ENCODE measurements around the gene GLIS2.

GLIS2 gene

DNA sequence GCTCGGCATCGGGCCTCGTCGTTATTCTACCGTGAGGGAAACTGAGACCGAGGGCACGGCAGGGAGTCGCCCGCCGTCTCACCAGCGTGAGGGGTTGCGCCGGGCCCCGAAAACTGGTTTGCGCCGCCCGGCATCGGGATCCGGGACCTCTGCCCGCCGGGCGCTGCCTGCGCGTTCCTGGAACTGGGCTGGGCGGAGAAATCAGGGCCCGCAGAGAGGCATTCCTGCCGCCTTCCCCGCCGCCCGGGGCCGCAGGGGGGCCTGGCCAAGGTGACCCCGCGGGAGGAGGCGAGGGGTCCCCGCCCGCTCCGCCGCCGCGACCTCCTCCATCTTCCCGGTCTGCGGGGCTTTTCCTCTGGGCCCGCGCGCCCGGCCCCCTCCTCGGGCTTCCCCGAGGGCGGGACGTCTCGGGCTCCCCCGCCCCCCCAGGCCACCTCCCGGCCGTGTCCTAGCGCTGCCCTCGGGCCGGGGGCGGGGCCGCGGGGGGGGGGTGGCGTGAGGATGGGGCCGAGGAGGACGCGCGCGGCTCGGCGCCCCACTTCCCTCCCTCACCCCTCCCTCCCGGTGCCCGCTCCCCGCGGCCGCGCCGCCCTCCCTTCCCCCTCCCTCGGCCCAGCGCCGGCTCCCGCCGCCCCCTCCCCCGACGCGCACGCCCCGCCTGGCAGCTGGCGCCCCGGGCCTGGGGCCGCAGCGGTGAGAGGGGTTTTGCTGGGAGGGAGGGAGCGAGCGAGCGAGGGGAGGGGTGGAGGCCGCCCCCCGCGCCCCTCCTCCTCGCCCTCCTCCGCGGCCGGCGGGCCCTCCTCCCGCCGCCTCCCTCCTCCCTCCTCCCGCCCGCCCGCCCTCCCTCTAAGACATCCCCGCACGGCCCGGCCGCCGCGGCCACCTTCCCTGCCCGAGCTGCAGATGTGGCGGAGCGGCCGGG, at the start of gene GLIS2:
Gene GLIS2, plus strand, starts transcription at position 882 of the 922 bp plus-strand sequence. CDS start 16,214 bp downstream, outside the sequence.
- in situ Hi-C loops (cut with MboI; ENCODE audit: low sequenced_read_pairs) = no loop called here

DNA sequence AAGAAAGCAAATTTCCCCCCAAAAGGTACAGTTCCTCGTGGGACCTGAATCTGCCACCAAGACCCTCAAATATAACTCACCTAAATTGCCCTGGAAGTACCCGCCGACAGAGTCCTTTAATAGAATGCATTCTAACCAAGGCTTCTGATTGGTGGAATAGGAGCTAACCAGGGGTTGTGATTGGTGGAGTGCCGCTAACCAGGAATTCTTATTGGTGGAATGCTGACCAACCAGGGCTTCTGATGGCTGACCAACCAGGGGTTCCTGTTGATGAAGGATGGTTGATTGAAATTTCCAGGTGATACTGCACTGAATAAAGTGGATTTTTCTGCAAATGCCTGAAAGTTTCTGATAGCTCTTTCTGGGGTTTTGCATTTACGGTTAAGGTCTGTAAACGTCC, 49.5 kb upstream of the GLIS2 start:
- in situ Hi-C loops (cut with MboI; ENCODE audit: low sequenced_read_pairs) = no loop called here

DNA sequence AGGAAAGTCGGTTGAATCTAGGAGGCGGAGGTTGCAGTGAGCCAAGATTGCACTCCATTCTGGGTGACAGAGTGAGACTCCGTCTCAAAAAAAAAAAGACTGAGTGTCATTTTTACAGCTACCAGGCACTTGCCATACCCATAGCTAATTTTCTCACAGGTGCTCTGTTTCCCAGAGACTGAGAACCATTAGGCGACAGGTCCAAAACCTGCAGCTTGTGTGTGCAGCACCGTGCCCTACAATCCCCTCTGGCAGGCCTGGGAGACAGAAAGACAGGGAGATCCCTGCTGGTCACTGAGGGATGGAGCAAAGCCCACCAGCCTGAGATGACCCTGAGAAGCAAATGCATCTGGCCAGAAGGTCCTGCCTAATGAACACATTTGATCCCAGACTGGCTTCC, 45.8 kb upstream of the GLIS2 start:
- in situ Hi-C loops (cut with MboI; ENCODE audit: low sequenced_read_pairs) = no loop called here

DNA sequence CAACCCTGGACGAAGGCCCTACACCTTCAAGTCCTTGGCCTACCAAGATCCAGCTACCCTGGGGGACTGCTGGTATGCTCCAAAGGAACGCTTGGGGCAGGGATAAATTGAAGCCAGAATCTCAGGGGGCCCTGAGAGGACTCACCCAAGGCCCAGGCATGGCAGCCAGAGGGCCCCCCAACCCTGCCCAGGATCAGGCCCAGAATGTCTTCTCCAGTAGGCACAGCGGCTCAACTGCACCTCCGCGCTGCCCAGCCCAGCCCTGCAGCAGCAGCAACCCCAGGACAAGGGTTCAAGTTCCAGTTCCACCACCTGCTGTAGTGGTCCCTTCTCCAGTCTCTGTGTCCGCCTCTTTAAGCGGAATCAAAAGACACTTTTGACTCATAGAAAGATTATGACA, 45.3 kb upstream of the GLIS2 start:
- in situ Hi-C loops (cut with MboI; ENCODE audit: low sequenced_read_pairs) = no loop called here

DNA sequence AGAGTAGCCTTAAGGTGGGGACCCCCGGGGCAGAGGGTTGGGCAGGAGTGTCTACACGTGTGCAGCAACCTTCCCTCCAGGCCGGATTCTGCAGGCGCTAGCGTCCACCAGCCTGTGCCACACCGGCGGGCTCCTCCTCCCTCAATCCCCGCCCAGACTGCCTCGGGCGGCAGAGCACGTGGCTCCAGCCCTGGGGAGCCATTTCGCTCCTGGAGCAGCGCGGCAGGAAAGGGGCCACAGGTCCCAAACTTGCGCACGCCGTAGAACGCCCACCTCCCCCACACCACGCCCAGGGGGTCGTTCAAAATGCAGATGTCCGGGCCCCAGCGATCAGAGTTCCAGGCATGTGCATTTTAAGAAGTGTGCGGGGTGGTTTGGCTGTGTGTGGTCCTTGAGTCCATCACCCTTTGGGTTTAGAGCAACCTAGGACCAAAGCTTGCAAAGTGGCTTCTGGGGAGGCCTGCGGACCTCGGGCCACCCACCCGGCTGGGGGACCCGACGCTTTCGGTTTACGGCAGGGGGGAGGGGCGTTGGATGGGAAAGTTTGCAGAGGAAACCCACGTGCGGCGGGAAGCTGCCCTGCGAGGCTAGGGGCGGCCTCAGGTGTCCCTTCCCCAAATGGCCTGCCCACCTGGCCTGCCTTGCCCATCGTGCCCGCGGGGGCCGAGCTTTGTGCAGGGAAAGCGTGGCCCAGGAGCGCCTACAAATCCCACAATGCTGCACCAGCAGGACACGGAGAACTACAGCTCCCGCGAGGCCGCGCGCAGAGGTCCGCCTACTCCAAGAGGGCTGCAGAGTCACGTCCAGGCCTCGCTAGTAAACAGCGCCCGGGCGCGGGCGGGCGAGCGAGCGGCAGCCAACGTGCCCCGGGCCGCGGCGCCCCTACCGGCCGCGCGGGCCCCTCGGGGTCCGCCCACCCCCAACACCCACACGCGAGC, 44.4 kb upstream of the GLIS2 start:
- in situ Hi-C loops (cut with MboI; ENCODE audit: low sequenced_read_pairs) = no loop called here

DNA sequence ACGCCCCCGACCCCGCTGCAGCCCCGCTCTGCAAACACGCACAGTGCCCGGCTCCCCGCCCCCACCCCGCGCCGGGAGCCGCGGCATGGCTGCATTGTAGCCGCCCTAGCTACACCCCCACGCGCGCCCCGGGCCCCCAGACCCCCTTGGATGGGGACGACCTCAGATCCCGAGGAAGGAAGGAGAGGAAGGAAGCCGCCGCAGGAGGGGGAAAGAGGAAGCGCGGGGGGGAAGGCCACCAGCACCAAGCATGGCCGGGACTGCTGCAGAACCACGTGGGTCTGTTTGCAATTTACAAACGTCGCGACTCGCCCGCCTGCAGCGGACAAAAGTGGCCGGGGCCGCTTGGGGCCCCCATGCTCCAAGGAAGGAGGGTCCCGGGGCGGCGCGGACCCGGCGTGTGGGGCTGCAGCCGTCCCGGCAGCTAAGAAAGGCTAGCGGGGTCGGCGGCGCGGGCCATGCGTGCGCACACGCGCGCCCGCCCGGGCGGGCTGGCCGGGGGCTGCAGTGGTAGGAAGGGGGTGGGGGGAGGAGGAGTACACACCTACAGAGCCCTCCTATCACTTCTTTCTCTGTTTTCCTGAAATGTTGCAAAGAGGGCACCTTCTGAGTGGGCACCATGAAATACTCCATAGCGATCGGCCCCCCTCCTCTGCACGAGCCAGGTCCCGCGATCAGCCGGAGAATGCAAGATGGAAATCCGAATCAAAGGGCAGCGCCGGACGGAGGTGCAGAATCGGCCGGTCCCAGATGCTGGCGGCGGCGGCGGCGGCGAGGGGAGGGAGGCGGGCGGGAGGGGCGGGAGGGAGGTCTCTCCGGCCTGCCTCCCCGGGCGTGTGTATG, 43.5 kb upstream of the GLIS2 start:
- in situ Hi-C loops (cut with MboI; ENCODE audit: low sequenced_read_pairs) = no loop called here

DNA sequence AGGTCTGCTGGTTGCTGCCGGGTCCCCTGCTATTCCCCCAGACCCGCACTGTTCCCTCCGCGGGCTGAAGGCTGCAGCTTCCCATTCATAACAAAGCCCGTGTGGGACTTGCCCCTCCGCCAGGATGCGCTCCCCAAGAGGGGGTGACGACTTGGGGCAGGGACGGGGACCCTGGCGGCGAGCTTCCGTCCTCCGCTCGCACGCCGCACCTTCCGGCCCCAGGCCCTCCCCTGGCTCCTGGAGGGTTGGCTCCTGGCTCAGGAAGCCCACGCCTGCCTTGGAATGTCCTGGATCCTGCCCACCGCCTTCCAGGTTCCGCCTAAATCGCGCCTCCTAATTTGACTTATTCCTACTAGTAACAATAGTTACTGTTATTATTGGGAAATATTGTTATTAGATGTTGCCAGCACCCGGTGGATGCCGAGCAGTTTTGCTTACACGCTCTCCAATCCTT, 42.0 kb upstream of the GLIS2 start:
- in situ Hi-C loops (cut with MboI; ENCODE audit: low sequenced_read_pairs) = no loop called here

DNA sequence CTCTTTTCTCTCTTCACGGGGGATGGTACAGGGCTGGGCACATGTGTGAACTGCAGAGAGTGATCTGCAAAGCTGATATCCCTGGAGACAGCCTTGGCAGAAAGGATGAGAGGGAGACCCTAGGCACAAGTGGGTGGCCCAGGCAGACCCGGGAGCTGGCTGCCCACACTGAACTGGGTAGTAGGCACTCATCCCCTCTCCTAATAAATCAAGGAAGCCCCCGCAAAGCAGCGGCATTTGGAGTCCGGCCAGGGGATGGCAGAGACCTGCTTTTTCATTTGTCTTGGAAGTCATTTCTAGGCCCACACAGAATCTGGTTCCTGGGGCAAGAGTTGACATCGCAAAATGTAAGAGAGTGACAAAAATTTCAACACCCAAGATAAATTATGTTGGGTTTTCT, 40.0 kb upstream of the GLIS2 start:
- in situ Hi-C loops (cut with MboI; ENCODE audit: low sequenced_read_pairs) = no loop called here

DNA sequence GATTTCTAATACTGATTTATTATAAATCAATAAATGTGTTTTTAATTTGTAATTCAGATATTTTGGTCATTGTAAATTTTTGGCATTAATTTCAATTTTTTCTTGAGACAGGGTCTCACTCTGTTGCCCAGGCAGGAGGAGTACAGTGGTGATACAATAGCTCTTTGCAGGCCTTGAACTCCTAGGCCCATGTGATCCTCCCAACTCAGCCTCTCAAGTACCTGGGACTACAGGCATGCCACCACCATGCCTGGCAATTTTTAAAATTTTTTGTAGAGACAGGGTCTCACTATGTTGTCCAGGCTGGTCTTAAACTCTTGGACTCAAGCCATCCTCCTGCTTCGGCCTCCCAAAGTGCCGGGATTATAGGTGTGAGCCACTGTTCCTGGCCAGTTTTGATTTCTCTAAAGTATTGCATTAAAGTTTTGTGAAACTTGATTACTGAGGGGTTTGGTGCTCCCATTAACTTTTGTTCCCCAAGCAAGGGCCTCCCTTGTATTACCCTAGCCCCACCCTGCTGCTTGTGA, 37.8 kb upstream of the GLIS2 start:
- in situ Hi-C loops (cut with MboI; ENCODE audit: low sequenced_read_pairs) = no loop called here

DNA sequence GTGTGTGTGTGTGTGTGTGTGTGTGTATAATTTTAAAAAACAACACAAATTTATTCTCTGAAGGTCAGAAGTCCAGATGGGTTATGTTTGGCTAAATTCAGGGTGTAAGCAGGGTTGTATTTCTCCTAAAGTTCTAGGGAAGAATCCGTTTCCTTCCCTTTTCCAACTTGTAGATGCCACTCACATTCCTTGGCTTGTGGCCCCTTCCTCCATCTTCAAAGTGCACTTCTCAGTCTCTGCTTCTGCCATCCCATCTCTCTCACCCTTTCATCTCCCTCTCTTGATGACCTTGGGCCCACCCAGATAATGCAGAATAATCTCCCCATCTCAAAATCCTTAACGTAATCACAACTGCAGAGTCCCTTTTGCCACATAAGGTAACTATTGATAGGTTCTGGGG, 35.2 kb upstream of the GLIS2 start:
- in situ Hi-C loops (cut with MboI; ENCODE audit: low sequenced_read_pairs) = no loop called here

DNA sequence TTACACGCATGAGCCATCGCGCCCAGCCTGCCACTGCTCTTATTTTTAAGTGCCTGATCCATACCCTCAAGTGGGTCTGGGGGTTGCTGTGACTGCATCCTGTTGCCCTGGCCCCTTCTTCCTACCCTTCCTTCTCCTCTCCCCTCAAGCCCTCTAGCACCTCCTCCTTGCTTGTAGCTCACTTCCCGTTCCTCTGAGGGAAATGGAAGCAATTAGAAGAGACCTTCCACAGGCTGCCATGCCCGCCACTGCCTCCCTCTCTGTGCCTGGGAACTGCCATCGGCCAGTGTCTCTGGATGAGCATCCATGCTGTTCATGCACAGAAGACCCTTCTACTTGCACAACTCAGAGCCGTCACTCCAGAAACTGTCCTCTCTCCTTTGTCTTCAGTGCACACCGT, 32.4 kb upstream of the GLIS2 start:
- in situ Hi-C loops (cut with MboI; ENCODE audit: low sequenced_read_pairs) = no loop called here

DNA sequence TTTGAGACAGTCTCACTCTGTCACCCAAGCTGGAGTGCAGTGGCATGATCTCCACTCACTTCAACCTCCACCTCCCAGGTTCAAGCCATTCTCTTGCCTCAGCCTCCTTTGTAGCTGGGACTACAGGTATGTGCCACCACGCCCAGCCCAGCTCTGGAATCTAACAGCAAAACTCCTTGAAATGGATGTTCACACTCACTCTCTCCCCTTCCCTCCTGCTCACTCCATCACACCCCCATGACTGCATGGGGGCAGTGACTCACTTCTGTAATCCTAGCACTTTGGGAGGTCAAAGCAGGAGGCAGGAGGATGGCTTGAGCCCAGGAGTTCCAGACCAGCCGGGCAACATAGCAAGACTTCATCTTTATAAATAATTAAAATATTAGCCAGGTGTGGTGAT, 31.9 kb upstream of the GLIS2 start:
- in situ Hi-C loops (cut with MboI; ENCODE audit: low sequenced_read_pairs) = no loop called here

DNA sequence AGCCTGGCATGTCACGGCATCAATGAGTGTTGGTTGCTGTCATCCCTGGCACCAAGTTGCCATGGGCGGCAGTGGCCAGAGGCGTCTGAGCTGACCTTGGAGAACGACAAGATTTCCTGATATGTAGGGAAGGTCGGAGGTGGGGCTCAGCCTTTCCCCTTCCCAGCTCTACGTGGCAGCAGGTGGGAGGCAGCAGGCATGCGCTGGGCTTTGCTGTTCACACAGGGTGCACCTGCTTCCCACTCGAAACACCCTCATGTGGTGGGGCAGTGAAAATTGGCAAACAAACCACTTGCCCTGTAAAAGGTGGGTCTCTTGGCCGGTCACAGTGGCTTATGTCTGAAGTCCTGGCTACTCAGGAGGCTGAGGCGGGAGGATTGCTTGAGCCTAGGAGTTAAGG, 30.7 kb upstream of the GLIS2 start:
- in situ Hi-C loops (cut with MboI; ENCODE audit: low sequenced_read_pairs) = no loop called here

DNA sequence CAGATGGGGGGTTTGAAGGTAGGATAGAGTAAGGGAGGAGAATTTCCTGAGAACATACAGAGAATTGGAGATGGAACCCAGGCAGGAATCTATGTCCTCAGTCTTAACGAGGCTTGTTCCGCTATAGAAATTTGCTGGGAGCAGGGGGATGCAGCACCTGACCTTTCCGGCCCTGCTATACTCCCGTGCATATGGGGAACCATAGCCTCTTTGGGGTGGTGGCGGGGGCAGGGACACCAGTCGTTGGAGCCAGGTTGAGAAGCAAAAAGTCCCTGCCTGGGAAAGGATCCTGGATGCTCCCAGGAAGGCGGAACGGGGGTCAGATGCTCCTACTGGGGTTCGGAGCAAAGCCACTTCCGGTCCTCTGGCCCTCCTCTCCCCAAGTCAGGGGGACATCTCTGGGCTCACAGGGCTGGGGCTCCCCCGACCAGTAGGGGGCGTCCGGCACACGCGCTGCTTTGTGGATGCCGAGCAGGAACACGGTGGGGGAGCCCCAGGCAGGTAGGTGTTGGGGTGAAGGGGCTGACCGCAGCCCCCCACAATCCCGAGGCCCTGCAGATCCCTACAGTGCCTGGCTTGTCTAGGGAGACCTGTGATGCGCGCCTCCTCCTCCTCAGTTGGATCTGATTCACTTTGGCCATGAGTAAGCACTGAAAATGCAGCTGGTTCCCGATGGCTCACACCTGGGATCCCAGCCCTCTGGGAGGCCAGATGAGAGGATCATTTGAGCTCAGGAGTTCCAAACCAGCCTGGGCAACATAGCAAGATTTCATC, 27.5 kb upstream of the GLIS2 start:
- in situ Hi-C loops (cut with MboI; ENCODE audit: low sequenced_read_pairs) = no loop called here

DNA sequence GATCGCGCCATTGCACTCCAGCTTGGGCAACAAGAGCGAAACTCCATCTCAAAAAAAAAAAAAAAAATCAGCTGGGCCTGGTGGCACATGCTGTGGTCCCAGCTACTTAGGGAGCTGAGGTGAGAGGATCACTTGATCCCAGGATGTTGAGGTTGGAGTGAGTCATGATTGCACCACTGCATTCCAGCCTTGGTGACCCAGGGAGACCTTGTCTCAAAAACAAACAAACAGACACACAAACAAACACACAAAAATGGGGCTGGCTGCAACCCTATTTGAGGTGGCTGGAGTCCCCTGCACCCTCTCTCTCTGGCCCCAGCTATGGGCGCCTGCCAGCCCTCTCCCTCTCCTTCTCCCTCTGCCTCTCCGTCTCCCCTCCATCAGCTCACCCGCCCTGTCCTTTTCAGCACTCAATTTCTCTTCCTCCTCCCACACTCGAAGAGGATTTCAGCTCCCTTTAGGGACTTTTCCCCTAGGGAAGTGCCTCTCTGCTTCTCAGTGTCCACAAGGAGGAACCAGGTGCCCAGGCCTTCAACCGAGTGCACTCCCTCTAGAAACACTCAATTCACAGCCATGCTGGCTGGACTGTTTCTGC, 25.5 kb upstream of the GLIS2 start:
- in situ Hi-C loops (cut with MboI; ENCODE audit: low sequenced_read_pairs) = loop anchor here (5.0 kb wide), 1 partner anchor 37 kb away; no protein-coding TSS in a partner anchor

DNA sequence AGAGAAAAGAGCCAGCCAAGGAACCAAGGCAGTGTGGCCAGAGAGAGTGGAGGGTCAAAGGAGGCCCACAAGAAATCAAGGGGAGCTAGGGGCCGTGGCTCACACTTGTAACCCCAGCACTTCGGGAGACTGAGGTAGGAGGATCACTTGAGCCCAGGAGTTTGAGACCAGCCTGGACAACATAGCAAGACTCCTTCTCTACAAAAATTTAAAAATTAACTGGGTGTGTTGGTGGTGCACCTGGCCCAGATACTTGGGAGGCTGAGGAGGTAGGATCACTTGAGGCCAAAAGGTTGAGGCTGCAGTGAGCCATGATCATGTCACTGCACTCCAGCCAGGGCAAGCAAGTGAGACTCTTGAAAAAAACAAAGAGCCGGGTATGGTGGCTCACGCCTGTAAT, 24.2 kb upstream of the GLIS2 start:
- in situ Hi-C loops (cut with MboI; ENCODE audit: low sequenced_read_pairs) = loop anchor here (5.0 kb wide), 1 partner anchor 36 kb away; no protein-coding TSS in a partner anchor

DNA sequence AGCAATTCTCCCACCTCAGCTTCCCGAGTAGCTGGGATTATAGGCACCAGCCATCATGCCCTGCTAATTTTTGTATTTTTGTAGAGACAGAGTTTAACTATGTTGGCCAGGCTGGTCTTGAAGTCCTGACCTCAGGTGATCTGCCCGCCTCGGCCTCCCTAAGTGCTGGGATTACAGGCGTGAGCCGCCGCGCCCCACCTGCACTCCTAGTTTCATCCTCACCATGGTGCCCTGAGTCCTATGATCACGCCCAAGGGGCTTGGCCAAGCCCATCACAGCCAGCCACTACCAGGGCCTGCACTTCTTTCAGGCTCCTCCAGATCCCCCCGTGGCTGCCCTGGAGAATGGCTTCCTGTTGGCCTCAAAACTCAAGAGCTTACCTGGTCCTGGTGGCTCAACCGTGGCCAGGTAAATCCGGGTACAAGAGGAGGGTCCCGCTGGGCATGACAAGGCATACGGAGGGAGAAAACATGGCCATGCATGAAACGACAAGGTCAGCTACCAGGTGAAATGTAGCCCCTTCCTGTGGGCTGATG, 22.6 kb upstream of the GLIS2 start:
- in situ Hi-C loops (cut with MboI; ENCODE audit: low sequenced_read_pairs) = loop anchor here (5.0 kb wide), 1 partner anchor 34 kb away; no protein-coding TSS in a partner anchor

DNA sequence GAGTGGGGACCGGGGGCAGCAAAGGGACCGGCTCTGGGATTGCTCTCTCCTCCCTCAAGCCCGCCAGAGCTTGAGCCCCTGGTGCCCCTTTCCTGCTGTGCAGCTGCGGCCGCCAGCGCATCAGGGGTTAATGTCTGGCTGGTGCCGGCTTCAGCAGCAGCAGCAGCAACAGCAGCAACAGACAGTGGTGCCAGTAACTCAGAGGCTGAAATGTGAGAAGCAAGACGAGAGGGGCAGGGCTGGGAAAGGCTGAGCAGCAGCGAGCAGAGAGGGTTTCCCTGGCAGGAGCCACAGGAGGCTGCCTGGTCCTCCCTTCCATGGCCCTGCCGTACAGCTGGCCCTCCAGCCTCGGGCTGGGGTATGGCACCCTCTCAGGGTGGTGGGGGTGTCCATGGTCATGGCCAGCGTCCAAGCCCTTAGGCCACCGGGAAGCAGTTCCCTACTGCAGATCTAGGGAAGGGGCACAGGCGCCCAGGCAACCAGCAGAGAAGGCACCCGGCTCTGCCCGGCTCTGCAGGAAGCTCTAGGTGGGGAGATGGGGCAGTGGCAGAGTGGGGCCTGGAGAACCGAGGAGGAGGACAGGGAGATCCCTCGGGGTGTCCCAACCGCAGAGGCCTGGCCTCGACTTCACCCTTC, 21.9 kb upstream of the GLIS2 start:
- in situ Hi-C loops (cut with MboI; ENCODE audit: low sequenced_read_pairs) = loop anchor here (5.0 kb wide), 1 partner anchor 33 kb away; no protein-coding TSS in a partner anchor
